Activated CD4-positive, alpha-beta T cell treated with anti-CD3 and anti-CD28 coated beads, Interleukin-10, Interleukin-2, amounts not matched to agents 100 ng/mL and 50 ng/mL, durations not matched to agents 16 hours and 8 hours (primary cell): ENCODE data around the gene SESTD1.
A peak's percentile ranks its signal among the peaks of the same experiment; 100 is the strongest.
"Not testable (repeated sequence)": the region's sequence is repeated elsewhere in the genome, so short reads cannot be mapped to it uniquely, and the experiment has no call there.

Experiments used
- DNase-seq: peaks from one replicate; pipeline ENCODE4 v3.0.0-alpha.2; 2020

Gene SESTD1

DNA sequence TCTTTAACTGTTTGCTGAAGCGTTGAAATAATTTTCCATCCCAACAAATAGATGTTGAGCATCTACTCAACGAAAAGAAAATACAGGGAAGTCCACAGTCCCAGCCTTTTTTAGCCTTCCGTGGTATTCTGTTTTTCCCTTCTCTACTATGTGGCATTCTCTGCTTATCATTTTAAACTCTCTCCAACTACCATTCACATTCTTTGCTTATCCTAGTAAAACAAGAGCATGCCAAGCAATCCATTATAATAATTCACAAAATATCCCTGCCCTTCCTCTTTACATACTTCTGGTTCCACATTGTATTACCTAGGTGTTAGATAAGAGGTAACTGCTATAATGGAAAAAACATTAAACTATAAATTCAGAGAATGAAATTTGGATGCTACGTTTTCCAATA lies 1.6 kb upstream of the SESTD1 start:
- no peak for DNase-seq

DNA sequence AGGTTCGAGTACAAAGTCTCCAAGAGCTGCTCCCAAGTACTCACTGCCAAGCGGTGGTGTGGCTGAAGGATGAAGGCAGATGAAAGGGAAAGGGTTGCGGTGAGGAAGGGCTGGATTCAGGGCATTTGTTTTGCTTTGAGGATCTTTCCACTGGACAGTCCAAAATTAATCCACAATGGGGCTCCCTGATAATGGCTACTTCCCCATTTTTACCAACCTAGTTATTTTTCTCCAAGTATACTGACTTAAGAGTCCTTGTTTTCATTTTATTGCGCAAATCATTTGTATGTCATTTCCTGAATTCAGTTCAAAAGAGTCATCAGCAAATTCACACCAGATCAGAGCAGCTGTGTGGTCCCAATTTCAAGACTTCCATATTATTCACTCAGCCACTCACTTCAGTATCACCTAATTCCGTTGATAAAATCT lies 464 bp upstream of the SESTD1 start:
- DNase-seq = no peak

DNA sequence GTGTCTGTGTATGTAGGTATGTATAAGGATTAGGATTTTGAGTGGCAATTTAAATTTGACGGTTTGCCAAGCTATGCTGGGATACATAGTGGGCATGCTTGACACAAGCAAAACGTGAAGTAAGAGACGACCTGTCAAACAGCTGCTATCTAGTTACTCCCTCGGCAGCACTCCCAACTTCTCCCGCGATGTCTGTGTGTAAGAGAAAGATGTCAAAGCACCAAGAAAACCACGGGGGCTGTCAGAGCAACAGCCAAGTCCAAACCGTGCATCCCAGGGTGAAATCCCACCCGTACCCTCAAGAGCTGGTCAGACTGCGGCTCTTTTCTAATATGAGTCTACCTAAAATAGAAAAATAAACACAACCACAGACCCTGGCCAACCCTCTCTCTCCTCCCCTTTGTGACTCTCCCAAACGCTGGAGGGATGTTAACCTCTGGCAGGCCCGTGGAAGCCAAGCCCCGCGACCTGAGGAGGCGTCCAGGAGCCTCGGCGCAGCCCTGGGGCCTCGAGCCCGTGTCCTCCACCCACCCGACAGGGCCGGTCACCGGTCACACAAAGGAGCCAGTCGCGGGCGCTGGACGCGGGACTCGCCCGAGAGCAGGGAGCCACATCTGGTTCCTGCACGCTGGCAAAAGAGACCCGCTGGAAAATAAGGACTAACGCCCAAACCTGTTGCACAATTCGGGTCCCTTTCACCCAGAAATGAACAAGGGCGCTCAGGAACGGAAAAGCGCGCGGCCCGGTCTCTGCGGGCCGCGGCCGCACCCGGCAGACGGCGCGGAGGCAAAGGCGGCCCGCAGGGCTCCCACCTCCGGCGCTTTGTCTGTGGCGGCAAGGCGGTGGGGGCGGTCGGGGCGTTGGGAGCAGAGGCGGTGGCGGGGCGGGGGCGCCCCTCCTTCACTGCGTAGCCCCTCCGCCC lies 925 bp downstream of the SESTD1 start:
- DNase-seq = peak; percentile 10

DNA sequence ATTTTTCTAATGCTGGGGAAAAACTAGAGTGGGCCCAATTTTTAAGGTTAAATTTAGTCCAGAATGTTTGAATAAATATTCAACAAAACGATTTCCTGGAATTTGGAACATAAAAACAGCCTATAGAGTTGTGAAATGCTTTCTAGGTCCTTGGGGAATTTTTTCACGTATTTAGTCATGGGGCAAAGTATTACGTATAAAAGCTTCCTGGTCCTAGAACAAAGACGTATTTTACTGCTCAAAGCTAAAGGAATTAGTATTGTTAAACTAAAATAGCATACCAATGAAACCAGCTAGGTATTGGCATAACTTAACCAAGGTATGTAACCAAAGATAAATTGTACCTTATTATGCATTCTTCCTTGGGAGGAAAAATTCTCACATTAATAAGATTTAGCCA lies 1.6 kb downstream of the SESTD1 start:
- no peak for DNase-seq

- no peak for DNase-seq
Measured at GRCh38 chr2:179262077-179262660, 2.5 kb downstream of the SESTD1 start.

DNA sequence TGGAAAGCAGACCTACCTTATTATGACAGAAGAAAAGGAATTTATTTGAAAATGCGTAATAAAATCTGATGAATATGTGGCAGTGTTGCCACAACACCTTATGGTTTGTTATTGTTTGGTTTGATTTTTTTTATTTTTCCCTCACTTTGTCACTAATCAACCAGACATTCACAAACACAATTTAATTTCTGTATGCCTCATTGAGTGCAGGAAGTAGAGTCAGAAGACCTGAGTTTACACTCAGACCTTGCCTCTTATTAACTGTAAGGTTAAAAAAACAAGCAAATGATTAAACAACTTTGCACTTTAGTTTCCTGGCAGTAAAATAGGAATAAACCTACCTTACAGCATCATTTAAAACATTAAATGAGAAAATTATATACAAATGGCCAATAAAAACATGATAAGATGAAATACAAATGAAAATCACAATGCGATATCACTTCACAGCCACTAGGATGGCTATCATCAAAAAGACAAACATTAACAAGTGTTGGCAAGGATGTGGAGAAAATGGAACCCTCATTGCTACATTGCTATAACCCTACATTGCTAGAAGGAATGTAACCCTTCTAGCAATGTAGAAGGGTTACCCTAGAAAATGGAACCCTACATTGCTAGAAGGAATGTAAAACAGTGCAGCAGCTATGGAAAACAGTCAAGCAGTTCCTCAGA lies 3.3 kb downstream of the SESTD1 start:
- DNase-seq = no peak

DNA sequence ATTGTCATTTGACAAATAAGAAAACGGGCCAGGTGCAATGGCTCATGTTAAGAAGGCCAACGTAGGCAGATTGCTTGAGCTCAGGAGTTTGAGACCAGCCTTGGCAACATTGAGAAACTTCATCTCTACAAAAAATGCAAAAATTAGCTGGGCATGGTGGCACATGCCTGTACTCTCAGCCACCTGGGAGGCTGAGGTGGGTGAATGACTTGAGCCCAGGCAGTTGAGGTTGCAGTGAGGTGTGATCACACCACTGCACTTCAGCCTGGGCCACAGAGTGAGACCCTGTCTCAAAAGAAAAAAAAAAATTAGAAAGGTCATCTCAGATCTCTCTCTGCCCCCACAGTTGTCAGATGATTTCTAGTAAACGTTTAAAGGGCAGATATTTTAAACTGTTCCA lies 4.4 kb downstream of the SESTD1 start:
- no peak for DNase-seq

- DNase-seq = no peak
Measured at GRCh38 chr2:179255129-179255528, 9.5 kb downstream of the SESTD1 start.

DNA sequence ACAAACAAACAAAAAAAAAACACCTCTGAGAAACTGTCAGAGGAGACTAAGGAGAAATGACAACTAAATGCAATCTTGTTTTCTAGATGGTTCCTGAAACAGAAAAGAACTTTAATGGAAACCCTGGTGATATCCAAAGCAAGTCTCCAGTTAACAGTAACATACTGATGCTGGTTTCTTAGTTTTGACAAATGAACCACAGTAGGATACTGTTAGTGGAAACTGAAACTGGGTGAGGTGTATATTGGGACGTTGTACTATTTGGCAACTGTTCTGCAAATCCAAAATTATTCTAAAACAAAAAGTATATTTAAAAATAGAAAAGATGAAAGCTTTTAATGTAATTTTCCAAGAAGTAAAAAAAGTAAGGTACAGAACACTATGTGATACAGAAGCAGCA lies 11.4 kb downstream of the SESTD1 start:
- DNase-seq = peak; percentile 17

DNA sequence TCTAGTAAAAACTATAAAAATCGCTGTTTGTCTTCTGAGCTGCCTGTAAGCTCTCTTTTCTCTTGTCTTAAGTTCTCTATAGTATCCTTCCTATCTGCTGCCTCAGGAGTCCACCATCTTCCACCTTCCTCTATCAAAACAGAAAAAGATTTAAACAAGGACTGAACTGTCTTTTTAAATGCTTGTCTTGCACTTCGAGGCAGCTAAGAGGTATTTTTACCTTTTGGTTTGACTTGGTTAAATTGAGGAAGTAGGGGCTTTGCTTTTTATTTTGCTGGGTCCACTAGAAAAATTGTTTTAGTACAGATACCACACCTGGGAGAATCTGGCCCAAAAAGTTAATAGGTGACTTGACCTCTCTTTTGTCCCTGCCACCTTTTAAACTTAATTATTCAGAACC lies 12.2 kb downstream of the SESTD1 start:
- DNase-seq = no peak

- DNase-seq = no peak
Measured at GRCh38 chr2:179251870-179252269, 12.8 kb downstream of the SESTD1 start.

GRCh38 chr2:179250848-179251504 lies 13.7 kb downstream of the SESTD1 start:
- DNase-seq = no peak

GRCh38 chr2:179250095-179250494 lies 14.5 kb downstream of the SESTD1 start:
- DNase-seq = no peak

DNA sequence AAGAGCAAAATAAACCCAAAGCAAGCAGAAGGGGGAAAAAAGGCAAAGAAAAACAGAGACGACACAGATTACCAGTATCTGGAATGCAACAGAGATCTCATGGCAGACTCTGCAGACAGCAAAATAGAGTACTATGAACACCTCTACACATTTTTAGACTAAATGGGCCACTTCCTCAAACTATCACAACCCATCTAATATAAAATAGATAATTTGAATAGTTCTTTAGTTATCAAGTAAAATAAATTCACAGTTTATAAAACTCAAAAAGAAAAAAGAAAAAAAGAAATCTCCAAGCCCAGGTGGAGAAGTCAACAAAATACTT lies 16.6 kb downstream of the SESTD1 start:
- no peak for DNase-seq

DNA sequence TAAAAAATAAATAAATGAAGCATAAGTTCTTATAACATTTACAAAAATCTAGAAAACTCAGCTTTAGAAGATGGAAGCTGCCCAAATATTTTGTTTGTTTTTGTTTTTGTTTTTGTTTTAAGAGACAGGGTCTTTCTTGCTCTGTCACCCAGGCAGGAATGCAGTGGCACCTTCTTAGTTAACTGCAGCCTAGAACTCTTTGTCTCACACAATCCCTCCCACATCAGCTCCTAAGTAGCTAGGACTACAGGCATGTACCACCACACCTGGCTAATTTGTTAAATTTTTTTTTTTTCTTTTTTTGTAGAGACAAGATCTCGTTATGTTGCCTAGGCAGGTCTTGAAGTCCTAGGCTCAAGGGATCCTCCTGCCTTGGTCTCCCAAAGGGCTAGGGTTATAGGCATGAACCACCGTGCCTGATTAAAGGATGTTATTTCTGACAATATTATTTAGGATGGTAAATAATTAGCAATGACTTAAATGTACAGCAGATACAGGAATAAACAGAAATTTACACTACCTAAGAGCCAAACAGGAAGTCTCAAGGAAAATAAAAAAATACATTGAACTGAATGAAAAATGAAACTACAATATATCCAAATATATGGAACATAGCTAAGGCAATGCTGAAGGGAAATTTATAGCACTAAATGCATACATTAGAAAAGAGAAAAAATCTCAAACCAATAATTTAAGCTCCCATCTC lies 17.2 kb downstream of the SESTD1 start:
- no peak for DNase-seq

- DNase-seq = not testable (repeated sequence)
Measured at GRCh38 chr2:179245843-179246242, 18.8 kb downstream of the SESTD1 start.

- no peak for DNase-seq
Measured at GRCh38 chr2:179243046-179243445, 21.6 kb downstream of the SESTD1 start.

DNA sequence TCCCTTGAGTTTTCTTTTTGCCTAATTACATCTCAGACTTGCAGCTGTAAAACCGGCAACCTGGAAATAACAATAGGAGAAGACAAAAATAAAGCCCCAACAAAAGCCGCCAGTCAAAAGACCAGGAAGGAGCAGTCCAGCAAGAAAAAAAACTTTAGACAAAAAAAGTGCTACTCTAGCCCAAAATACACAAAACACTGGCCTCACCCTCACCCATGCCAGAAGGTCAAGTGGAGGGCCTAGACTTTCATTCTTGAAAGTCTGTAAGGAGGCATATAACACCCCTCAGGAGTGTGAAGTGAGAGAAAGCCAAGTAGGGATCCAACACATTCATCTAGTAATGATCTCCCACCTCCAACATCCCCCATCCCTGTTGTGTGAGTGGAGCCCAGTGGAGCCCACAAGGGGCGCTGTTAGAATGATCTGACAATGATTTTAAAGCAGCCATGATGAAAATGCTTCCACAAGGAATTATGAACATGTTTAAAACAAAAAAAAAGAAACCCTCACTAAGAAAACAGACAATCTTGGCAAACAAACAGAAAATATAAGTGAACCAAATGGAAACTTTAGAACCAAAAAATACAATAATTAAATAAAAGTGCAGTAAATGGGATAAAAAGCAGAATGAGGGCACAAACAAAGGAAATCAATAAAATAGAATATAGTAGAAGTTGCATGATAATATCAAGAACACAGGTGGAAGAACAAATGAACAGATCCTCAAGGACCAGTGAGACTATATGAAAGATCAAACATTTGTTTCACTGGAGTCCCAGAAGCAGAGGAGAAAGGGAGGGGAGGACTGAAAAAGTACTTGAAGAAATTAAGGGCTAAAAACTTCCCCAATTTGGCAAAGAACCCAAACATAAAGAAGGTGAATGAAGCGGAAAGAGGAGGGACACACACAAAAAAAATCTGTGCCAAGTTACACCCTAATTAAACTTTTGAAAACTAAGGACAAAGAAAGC lies 23.9 kb downstream of the SESTD1 start:
- no peak for DNase-seq

DNA sequence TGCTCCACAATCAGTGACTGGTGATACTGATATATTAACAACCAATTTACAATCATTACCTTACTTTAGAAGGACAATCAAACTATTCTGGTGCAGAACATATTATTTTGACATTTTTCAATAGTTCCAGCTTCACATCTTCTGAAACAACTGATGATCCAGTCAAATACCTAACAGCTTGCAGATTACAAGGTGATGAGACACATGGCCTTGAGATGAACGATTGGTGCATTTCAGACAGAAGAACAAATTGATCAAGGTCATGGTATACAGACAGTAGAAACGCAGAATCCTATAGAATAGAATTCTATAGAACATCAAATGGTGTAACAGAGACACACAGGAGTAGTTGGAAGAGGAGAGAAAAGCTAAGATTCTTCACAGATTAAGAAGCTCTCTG lies 24.8 kb downstream of the SESTD1 start:
- no peak for DNase-seq

DNA sequence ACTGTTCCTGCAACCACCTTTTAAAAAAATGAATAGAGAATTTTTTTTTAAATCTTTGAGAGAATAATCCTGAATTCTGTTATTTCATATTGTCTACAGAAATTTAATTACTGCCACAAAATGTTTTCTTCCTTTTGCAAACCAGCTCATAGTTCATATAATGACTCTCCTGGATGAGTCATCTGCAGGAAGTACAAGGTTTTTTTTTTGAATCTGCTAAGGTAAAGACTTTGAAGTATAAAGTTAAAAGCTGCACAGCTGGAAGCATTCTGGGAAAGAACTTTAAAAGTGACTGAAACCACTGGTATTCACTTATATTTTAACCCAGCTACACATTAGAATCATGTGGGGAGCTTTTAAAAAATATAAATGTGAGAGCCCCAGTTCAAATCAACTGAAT lies 25.4 kb downstream of the SESTD1 start:
- DNase-seq = peak; percentile 51

DNA sequence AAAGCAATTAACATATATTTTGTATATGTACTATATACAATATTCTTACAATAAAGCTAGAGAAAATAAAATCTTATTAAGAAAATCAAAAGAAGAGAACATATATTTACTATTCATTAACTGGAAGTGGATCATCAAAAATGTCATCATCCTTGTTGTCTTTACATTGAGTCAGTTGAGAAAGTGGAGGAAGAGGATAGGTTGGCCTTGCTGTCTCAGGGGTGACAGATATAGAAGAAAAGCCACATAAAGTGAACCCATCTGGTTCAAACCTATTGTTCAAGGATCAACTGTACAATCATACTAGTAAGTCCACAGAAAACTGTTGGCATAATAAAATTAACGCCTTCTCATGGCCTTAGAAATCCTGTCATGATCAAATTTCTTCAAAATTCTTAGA lies 26.6 kb downstream of the SESTD1 start:
- DNase-seq = no peak
